Panc1 (cell line): ENCODE measurements around the gene LITAFD.

Source experiments
- CTCF ChIP-seq: fragments of 450-650 bp; IDR thresholded peaks from 2 replicates; pipeline ENCODE4 v1.5.1; 2017; ENCODE audit warnings: mild to moderate bottlenecking
- POLR2AphosphoS5 ChIP-seq: IDR thresholded peaks from 2 replicates; pipeline ENCODE4 v1.6.1; 2012; ENCODE audit warnings: mild to moderate bottlenecking, low read depth, low read length, moderate library complexity
- SIN3A ChIP-seq: IDR thresholded peaks from 2 replicates; pipeline ENCODE4 v1.6.1; 2012; ENCODE audit warnings: low read depth, mild to moderate bottlenecking, low read length, moderate library complexity, borderline replicate concordance; ENCODE audit not compliant: insufficient read depth

DNA sequence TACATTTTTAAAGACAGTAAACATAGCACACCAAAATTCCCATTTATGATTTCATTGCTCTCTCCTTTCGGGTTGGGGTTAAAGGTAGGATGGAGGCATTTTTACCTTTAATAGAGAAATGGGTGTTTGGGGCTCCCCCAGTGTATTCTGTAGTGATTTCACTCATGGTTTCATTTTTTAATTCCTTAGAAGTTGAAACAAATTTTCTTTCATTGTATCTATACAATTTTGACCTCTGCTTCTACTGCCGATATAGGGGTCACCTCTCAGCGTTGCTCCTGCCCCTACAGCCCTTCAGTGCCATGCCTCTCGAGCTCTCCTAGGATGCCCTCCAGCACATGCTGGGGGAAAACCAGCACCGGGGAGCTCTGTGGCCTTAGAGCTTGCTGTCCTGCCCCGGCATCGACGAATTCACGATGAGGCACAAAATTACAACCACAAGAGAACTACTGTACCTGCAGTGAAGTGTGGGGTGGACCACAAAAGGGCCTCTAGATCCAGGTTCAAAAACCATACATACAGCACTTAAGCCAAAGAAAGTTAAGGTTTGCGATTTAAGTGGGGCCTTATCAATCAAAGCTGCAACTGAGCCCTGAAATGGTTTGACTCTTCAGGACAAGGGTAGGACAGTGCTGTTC lies 39.3 kb downstream of the LITAFD start:
- no peak for TF ChIP-seq CTCF
- no peak for TF ChIP-seq POLR2AphosphoS5
- TF ChIP-seq SIN3A = no peak
